ENCODE measurements around the gene TST.

Gene TST

GRCh38 chr22:36979016-36979910 is 40.0 kb downstream of the TST start:
- no peak for DNase-seq

- DNase-seq = peak; percentile 91
These were observed 41.1 kb downstream of the TST start for GRCh38 chr22:36977947-36978660.

- no peak for DNase-seq
These were observed 41.8 kb downstream of the TST start for GRCh38 chr22:36977401-36977861.

GRCh38 chr22:36976606-36977005 is 42.6 kb downstream of the TST start:
- no peak for DNase-seq

- no peak for DNase-seq
These were observed 47.7 kb downstream of the TST start for GRCh38 chr22:36971341-36972125.

DNA sequence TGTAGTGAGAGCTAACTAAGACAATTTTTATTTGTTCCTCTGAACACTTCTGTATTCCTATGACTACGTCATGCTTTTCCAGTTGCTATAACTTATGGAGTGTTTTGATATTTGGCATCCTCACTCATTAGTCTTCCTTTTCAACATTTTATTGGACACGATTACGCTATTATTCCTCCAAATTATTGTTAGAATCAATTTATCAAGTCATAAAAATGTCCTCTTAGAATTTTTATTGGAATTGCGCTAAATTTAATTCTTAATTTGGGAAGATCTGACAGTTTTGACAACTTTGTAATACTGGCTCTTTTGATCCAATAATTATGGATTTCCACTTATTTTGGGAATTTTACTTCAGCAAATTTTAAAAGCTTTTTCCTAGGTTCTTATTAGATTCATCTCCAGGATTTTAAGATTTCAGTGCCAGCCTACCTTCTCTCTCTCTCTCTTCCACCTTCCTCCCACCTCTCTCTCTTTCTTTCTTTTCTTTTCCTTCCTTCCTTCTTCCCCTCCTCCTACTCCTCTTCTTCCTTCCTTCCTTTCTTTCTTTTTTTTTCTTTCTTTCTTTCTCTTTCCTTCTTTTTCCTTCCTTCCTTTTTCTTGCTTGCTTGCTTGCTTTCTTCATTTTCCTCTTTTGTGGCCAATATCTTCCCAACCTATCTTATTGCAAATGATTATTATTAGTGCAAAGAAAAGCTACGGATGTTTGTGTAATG is 50.8 kb downstream of the TST start:
- no peak for DNase-seq

DNA sequence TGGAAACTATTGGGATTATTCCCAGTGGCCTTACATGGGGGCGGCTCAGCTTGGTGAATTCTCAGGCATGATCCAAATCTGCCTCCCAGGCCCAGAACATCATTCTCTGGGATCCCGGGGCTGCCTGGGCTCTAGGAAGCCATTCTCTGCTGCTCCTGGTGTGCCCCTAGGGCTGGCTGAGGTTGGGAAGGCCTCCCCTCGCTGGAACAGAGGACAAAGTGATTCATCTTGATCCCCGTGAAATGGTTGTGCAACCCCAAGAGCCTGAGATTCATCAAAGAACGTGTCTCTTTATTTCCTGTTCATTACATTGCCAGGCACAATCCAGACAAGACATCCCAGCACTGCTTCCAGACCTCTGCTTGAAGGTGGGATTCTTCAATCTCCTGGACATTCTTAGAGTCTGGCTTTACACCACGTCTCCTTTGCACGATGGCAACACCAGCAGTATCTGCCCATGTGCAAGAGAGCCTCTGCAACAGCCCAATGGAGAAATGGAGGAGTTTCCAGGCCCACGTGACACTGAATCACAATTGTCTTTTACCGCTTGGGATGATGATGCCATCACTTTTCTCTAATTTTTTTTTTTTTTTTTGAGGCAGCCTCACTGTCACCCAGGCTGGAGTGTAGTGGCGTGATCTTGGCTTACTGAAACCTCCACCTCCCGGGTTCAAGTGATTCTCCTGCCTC is 52.3 kb downstream of the TST start:
- DNase-seq = no peak

DNA sequence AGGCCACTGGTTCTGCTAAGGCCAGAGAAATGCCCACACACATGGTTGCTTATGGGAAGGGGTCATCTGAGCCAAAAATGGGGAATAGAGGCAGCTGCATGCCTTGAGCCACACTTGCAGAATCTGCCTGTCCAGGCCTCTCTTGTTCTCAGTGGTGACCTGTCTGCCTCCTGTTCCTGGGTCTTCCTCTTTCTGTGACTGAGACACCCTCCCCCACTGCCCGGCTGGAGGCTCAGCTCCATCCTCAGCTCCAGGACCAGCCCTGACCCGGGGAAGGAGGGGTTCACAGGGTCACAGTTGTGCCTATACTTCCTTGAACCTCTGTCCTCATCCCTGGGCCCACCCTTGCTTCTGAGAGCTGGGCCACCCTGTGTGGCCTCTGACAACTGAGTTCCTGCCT is 53.6 kb downstream of the TST start:
- no peak for DNase-seq

- DNase-seq = no peak
These were observed 55.1 kb downstream of the TST start for GRCh38 chr22:36964106-36964505.

DNA sequence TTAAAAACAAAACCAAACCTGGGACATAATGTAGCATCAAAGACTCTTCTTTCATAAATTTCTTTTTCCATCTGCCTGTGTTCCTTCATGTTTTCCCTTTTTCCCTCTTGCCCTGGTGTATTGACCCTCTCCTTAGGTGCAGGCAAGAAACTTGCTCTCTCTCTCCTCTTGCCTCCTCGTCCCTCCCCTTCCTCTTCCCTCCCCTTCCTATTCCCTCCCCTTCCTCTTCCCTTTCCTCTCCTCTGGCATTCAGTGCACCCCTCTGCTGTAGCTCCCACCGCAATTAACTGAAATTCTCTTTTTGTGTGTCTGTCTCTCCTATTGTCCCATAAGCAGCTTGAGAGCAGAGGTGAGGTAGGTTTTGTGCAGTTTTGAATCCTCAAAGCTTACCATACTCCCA is 55.9 kb downstream of the TST start:
- no peak for DNase-seq

DNA sequence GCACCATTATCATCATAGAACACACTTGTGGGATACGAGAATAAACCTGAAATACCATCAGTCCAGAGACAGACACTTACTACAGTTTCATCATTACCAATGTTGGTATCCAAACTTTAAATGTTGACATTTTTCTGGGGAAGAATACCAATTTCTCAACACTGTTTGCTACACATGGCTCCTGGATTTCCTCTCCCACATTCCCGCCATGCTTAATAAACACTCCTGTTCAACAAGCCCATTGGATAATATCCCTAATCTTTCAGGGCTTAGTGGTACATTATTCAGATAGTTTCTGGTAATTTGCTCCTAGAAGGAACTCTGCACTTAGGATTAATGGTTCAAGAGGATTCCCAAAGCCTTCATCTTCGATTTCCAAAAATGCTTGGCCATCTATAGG is 57.6 kb downstream of the TST start:
- DNase-seq = no peak
